GM19023 (cell line): ENCODE measurements around the gene FBXO48.
A peak's percentile ranks its signal among the peaks of the same experiment; 100 is the strongest.
"Not testable (repeated sequence)": the region's sequence is repeated elsewhere in the genome, so short reads cannot be mapped to it uniquely, and the experiment has no call there.

Experiments used
- ATAC-seq: cut with Tn5 transposase; IDR thresholded peaks from one replicate; pipeline ENCODE4 v1.9.1; 2021; ENCODE audit warnings: mild to moderate bottlenecking, moderate library complexity; ENCODE audit not compliant: unreplicated experiment

Gene FBXO48

DNA sequence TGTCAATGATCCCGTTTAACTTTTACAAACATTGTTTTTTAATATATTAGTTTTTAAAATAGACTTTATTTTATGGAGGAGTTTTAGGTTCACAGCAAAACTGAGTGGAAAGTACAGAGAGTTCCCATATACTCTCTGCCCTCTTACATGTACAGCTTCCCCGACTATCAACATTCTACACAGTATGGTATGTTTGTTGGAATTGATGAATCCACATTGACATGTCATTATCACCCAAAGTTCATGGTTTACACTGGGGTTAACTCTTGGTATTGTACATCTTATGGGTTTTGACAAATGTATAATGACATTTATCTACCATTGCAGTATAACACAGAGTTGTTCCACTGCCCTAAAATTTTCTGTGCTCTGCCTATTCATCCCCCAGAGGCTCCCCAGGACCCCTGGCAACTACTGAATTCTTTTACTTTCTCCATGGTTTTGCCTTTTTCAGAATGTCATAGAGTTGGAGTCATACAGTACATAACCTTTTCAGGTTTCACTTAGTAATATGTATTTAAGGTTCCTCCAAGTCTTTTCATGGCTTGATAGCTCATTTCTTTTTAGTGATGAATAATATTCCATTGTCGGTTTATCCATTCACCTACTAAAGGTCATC is 5.8 kb upstream of the FBXO48 start:
- no peak for ATAC-seq

DNA sequence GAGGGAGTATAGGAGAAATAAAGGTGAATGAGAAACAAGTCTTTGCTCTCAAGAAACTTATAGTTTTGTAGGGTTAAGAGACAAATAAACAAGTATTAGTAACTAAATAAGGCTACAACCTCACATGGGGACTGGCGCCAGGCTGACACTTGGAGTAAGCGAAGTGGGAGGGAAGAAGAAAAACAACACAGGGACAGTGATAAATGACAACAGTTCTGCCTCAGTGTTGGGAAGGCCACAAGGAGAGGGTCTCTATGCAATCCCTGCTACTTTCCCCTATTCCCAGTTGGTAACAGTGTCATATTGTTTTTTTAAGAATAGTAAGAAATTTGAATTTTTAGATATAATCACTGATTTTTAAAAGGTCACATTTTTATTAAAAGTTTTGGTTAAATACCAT is 4.3 kb upstream of the FBXO48 start:
- no peak for ATAC-seq

DNA sequence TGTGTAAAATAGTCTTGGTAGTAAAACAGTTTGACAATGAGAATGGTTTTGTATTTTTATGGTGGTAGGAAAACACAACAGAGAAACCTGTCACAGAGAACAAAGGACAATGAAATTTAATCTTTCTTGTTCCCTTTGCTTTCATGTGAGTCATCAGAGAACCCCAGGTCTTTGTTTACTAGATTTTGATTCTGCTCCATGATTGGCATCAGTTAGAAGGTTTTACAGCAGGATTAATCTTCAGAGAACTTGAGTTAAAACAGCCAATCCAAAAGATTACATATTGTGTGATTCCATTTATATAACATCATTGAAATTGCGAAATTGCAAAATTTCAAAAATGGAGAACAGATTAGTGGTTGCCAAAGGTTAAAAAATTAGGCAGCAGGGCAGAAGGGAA is 2.8 kb upstream of the FBXO48 start:
- ATAC-seq: no peak

DNA sequence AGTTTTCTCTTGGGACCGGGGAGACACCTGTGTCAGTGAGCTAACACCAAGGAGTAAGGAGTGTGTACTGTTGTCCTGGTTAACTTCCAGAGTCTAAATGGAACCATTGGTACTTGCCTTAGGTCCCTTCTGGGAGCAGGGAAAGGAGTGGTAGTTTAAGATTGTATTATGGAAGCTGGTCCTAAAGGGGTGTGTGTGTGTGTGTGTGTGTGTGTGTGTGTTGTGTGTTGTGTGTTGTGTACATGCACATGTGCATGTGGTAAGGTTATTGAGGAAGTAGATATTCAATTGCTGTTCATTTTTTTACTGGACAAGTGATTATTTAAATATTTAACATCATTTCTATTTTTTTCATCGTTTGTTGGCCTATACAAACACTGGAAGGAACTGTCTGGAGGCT is 1.7 kb upstream of the FBXO48 start:
- no peak for ATAC-seq

DNA sequence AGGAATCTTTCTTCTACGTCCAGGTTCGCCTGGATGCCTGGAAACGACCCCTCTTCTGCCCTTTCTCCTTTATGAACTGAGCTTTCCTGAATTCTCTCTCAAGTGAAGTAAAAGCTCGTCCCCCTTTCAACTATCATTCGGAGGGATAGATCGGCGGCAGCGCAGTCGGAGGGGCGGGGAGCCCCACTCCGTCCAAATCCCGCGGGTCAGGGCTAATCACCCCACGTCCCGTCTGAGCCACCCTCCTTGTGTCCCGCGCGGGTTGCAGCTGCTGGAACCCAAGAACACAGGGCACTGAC is 367 bp downstream of the FBXO48 start:
- no peak for ATAC-seq

DNA sequence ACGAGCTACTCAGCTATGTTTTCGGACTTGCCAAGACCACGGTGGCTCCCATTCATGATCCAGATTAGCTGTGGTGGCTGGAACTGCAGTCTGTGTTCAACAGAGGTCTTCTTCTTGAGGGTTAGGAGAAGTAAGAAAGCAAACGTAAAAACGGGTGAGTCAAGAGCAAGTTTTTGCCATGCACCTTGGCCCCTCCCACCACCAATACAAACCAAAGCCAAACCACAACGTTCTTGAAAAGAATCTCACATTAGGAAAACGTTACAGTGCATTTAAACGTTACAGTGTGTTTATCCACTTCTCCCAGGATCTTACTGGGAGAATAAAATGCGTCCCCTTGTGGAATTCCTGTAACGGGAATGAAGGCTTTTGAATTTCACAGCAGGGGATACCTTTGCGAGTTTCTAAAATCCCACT is 725 bp downstream of the FBXO48 start:
- ATAC-seq: no peak

DNA sequence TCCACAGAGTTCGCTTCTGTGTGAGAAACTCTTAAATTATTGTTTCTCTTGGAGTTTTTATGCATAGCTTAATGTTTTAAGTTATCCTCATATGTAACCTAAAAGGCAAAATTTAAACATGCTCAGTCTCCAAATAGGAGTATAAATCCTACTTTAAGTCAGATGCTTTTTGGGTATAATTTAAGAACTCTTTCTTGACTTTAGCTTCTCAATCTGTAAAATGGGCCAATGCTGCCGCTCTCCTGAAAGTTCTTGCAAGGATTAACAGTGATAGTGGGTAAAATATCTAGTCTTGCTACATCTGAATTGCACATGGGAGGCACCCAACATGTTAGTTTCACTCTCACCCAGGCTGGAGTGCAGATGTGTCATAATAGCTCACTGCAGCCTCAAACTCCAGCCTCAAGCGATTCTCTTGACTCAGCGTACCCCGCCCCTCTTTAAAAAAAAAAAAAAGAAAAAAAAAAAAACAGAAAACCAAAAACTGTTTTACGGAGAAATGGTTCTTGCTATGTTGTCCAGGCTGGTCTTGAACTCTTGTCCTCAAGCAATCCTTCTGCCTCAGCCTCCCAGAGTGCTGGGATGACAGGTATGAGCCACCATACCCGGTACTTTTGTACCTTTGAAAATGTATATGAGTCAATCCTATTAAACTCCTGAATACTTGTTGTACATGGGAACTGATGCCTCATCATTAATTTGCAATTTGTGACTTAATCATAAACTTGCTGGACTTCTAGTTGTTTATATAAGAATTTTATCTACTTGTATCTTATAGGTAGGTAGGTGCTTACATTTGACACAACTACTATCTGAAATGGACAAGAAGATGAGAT is 1.8 kb downstream of the FBXO48 start:
- ATAC-seq: no peak

DNA sequence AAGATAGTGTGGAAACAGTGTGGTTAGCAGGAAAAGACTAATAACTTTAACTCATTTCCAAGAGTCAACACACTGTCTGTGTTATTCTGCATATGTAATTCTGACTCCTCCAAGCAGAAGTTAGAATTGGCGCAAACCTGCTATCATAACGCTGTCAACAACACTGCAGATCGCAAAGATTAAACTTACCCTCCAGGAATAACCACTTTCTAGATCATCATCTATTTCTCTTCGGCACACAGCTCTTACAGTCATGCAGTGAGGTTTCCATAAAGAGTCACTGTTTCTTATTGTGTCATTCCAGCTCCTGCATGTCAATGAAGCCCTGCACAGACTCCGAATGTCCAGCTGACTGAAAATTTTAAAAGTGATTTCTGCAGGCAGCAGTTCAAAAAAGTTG is 2.4 kb downstream of the FBXO48 start:
- no peak for ATAC-seq

DNA sequence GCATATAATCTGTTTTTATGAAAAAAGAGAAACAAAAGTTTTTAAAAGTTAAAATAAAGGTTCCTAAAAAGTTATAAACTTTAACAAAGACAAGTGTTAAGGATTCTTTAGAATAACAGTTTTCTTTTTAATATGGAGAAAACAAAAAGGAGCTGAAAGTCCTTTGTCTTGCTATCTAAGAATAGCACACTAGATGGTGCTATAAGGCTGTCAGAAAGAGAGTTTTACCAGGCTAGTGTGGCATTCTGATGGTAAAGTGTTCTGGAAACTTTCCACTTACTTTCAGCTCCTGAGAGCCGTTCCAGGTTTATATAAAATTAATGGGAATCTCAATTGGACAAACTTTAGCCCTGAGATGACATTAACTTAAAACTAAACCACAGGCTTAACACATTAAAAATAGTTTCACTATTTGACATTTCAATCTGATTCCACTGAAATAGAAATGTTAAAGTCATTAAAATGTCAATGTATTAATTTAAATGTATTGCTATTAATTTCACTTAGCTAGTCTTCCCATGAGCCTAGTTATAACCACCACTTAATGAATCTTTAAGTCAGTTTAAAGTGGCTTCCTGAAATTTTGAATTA is 3.7 kb downstream of the FBXO48 start:
- no peak for ATAC-seq

DNA sequence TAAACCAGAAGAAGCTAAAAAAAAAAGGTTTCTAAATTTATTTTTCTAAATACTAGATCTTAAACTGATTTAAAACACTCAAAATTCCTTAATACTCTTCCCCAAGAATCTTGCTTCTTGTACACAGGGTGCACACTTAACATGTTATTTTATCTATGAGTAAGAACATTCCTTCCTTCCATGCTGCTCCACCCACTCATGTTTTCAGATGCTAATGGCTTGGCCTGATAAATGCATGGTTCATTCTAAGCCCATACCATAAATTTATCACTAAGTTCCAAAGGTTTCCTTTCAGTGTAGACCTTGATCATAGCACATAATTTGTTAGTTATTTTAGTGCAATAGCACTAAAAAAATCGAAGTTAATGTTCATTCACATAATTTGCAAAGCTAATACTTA is 8.1 kb downstream of the FBXO48 start:
- ATAC-seq: no peak

DNA sequence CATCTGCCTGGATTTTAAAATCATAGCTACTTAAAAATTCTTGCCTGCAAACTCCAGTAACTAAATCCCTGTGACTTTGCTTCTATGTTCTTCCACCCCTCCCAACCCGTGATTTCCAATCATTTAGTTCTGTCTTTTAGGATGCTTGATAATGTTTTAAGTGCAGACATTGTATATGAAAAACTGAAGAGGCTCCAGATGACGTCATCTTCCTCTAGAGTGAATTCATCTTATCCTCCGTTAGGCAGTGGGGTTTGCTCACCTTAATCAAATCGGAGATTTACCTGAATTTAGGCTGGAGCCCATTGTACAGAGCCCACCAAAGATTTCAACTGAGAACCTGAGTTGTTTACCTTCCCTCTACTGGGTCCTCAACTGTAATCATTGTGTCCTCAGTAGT is 10.9 kb downstream of the FBXO48 start:
- ATAC-seq: no peak

DNA sequence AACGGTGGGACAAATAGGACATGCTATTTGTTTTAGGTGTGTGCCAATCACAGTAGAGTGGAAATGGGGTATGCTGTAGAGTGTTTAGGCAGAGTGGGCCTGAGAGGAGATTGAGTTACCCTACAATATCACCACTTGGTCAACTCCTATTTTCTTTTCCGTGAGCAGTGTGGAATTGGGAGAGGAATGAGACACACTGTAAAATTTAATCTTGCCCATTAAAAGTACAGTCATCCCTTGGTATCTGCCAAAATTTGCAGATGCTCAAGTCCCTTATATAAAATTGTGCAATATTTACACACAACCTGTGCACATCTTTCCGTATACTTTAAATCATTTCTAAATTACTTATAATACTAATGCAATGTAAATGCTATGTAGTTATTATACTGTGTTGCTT is 12.4 kb downstream of the FBXO48 start:
- ATAC-seq: no peak

DNA sequence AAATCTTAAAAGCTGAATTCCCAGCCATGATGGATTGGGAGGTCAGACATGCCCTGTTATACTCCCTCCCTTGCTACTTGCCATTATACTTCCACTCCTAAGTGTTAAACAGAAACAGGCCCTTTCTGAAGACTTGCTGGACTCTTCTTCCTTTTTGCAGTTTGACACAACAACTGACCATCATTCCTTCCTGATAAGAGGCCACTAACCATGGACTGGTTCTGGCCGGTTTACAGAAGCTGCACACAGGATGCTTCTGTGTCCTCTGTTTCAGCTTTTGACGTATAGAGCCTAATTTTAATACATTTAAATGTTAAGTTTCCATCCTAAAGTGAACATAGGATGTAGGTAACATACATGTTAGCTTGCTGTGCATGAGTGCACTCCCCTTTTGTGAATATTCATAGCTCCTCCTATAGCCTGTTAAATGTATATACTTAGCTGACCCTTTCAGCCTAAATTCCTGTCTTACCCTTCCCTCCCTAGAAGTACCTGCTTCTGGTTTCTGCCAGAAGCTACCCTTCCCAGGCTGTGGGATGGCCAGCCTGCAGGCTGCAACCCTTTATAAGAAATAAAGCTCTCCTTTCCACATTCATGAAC is 13.2 kb downstream of the FBXO48 start:
- ATAC-seq: no peak

DNA sequence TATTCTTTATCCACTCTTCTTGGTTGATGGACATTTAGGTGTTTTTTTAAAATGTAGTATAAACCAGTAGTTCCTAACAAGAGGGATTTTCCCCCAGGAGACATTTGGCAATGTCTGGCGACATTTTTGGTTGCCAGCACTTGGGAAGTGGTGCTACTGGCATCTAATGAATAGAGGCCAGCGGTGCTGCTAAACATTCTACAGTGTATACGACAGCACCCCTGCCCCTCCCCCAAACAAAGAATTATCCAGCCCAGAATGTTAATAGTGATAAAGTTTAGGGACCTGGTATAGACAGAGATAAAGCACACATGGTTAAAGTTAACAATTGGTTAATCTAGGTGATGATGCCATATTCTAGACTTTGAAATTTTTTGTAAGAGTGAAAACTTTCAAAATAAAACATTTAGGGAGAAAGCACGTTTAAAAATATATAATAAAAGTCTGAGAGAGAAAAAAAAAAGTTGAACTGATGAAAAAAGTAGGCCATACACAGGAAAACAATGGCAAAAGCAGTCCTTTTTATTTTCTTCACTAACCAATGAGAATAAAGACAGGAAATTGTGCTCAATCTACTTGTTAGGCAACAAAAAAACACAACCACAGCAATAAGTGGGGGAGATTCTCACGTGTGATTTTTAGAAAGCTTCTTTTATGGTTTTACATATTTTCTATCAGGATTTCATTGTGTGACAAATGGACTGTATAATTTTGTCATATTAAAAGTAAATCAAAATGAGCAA is 14.8 kb downstream of the FBXO48 start:
- ATAC-seq: no peak

DNA sequence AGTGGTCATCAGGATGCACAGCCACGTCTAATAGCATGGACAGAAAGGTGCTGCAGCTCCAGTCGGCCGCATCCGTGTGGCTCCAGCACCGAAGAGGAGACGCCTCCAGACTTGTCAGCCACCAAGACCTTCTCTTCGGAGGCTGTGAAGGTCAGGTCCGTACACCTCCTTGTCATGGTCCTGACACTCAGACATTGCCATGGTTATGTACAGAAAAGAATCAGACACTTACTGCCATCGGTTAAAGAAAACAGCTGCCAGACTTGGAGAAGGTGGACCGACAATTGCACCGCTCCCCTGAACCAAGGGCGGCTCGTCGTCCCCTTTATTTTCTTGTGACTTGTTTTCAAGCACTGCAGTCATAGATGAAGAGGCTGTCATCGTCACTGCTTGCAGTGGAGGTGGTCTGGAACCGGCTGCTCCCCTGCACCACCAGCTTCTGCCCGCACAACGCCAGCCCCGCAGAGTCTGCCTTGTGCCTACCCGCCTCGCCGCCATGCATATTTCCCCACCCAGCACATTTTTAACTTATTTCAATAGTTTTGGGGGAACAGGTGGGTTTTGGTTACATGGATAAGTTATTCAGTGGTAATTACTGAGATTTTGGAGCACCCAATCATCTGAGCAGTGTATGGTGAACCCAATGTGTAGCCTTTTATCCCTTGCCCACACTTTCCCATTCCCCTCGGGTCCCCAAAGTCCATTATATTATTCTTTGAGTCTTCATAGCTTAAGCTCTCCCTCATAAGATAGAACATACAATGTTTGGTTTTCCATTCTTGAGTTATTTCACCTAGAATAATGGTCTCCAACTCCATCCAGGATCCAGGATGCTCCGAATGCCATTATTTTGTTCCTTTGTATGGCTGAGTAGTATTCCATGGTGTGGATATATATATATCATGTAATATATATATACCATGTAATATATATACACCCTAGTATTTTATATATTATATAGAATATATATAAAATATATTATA is 18.1 kb downstream of the FBXO48 start:
- ATAC-seq: no peak

DNA sequence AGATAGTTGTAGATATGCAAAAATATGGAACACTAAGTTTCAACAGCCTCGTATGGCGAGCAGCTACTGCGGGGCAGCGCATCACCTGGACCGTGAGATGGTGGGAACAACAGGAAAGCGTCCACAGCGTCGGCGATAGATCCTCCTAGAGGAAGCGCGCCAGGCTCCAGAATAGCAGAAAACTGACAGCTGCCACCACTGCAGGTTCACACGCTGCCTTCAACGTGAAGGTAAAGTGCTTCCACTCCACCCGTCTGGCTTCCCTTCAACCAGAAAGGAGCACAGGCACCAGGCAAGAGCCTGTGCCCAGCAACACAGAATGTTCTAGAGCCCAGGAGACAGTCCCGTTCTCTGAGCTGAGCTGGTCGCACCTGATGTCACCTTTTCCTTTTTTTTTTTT is 20.0 kb downstream of the FBXO48 start:
- no peak for ATAC-seq

DNA sequence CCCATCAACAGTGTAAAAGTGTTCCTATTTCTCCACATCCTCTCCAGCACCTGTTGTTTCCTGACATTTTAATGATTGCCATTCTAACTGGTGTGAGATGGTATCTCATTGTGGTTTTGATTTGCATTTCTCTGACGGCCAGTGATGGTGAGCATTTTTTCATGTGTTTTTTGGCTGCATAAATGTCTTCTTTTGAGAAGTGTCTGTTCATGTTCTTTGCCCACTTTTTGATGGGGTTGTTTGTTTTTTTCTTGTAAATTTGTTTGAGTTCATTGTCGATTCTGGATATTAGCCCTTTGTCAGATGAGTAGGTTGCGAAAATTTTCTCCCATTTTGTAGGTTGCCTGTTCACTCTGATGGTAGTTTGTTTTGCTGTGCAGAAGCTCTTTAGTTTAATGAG is 20.7 kb downstream of the FBXO48 start:
- not testable (repeated sequence) for ATAC-seq

DNA sequence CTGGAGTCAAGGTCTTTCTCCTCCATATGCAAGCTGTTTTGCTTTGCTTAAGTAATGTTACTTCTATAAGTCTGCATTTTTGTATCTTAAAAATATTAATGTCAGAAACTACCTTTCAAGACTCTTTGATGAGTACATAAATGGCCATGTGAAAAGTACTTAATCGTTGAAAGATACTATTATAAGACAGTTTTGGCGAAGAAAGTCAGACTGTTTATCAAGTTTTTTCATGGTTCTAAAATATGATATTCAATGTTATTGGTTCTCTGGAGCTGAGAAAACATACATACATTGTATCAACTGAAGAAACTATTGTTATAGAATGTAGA is 25.1 kb downstream of the FBXO48 start:
- no peak for ATAC-seq

DNA sequence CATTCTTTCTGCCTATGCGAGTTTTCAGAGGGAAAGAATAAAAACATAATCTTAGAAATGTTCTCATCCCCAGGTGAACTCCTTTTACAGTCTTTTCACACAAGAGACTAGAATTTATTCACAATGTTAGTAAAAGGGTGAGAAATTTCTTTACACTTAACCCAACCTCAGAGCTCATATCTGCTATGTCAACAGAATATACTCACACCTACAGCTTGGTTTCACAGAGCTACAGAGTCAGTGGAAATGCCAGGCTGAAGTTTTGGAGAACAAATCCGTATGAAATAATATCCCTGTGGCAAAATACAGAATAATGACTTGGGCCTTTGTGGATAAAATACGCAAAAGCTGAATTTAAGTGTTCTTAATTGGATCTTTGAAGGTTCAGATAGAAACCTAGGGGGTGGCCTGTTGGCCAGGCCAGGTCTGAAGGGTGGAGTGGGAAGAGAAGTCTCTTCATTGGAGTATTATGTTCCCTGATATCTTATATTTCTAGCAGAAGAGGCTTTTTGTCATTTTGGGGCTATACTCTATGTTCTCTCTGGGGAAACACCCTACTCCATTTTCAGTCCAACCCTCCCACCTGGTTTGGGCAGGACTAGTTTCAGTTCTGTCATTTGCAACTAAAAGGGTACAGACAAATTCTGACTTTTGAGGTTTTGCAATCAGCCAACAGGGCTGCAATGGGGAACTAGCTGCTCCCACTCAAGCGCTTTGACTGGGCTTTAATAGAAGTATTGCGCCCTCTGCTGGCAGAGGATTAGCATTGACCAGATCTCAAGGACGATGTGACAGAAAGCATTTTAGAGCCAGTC is 25.7 kb downstream of the FBXO48 start:
- ATAC-seq: peak; percentile 97
